A549 (cell line): Measurements from ENCODE around the gene NSD1.

Experiments
- BHLHE40 ChIP-seq: IDR thresholded peaks from 2 replicates; pipeline ENCODE4 v1.6.1; 2012; ENCODE audit warnings: low read depth, low read length, inconsistent platforms
- CTCF ChIP-seq: fragments of >200 bp; sonication (Bioruptor Twin); formaldehyde crosslinking; IDR thresholded peaks from 3 replicates; pipeline ENCODE4 v1.5.1; 2016
- EHMT2 ChIP-seq: fragments of 200-600 bp; sonication (generic); IDR thresholded peaks from 2 replicates; pipeline ENCODE4 v1.6.1; 2016; ENCODE audit warnings: antibody characterized with exemption, low read depth, mild to moderate bottlenecking, moderate library complexity
- JUN ChIP-seq, 2 experiments: fragments of >200 bp; sonication (Bioruptor Twin); formaldehyde crosslinking; IDR thresholded peaks; 2 replicates in 1 of 2; 3 replicates in 1 of 2; pipeline ENCODE4 v1.6.1; 2016 to 2017
- PHF8 ChIP-seq: fragments of 200-600 bp; sonication (generic); IDR thresholded peaks from 2 replicates; pipeline ENCODE4 v1.6.1; 2016; ENCODE audit warnings: low read depth, mild to moderate bottlenecking, antibody characterized with exemption, moderate library complexity, borderline replicate concordance
- RCOR1 ChIP-seq: fragments of 150-350 bp; IDR thresholded peaks from 2 replicates; pipeline ENCODE4 v1.6.1; 2014; ENCODE audit warnings: antibody characterized with exemption, low read length, low read depth
- TF ChIP-seq, protein P1 (sequence below): fragments of 450-650 bp; IDR thresholded peaks from 2 replicates; pipeline ENCODE4 v1.6.1; 2014; ENCODE audit warnings: antibody characterized with exemption

DNA sequence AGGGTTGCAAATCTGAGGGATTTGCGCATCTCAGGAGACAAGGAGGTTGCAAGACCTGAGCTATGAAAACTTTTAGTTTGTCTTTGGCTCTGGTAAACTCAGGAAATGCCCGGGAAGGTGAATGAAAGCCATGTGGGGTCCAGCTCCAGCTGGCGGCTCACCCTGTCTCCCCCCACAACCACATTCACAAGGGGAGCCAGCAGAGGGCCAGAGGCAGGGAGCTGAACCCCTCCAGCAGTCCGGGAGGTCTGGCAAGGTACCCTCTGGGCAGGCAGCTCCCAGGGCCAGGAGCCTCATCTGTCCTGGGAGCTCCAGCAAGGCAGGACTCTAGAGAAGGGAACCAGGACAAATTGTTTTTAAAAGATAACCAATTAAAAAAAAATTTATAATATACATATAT, 49.4 kb upstream of the NSD1 start:
- no peak for TF ChIP-seq BHLHE40
- TF ChIP-seq JUN (IDR thresholded peaks at IDR 0.05), result no peak
- TF ChIP-seq EHMT2, result no peak
- no peak for TF ChIP-seq CTCF
- no peak for TF ChIP-seq PHF8
- no peak for TF ChIP-seq RCOR1
- TF ChIP-seq, protein P1, sequence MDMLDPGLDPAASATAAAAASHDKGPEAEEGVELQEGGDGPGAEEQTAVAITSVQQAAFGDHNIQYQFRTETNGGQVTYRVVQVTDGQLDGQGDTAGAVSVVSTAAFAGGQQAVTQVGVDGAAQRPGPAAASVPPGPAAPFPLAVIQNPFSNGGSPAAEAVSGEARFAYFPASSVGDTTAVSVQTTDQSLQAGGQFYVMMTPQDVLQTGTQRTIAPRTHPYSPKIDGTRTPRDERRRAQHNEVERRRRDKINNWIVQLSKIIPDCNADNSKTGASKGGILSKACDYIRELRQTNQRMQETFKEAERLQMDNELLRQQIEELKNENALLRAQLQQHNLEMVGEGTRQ, result no peak
